Cerebellar nuclear complex (tissue), 1 donor: Measurements from ENCODE around the gene ITM2B.
"Not testable (repeated sequence)": the region's sequence is repeated elsewhere in the genome, so short reads cannot be mapped to it uniquely, and the experiment has no call there.

ENCODE experiments used
- DNase-seq, 2 experiments: peaks; one replicate each; lab custom pipeline; 2025; lab: John Stamatoyannopoulos, UW

ITM2B gene

DNA sequence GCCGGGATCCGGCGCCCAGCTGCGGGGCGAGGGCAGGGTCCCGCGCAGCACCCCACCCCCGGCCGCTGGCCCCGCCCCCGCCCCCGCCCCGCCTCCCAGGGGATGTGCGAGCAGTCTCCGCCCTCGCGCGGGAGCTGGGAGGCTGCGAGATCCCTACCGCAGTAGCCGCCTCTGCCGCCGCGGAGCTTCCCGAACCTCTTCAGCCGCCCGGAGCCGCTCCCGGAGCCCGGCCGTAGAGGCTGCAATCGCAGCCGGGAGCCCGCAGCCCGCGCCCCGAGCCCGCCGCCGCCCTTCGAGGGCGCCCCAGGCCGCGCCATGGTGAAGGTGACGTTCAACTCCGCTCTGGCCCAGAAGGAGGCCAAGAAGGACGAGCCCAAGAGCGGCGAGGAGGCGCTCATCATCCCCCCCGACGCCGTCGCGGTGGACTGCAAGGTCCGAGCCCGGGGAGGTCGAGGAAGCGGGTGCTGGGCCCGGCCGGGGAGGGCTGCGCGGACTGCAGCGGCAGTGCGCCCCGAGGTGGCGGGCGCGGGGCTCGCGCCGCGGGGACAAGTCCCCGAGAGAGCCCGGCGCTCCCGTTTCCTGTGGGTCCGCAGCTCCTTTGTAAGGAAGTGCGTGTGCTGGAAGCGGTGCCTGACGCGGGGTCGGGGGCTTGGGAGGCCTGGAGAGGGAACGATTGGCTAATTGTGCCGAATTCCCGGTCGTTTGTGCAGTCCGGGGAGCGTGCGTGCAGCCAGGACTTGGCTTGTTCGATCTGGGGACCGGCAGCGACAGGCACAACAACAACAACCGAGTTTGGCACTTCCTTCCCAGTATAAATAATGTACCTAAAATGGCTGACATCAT lies at the start of gene ITM2B:
Gene ITM2B (plus strand): TSS at position 161 of the 843 bp plus-strand sequence. CDS start 155 bp downstream, at position 316.
- DNase-seq, result no peak

DNA sequence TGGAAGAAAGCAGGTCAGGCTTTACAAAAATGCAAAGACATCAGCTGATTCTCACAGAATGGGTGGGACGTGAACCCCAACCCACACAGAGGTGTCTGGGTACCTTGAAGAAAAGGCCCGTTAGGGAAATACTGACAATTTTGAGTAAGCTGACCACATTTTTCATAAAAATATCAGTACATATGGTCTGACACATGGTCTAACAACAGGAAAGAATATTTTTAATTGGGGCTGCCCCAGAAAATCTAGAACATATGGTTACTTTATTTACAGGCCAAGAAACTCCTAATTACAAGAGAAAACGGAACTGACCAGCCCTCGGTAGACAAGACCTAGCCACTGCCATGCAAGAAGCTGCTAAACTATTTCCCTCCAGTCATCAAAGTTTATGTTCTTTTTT lies 48.7 kb upstream of the ITM2B start:
- DNase-seq, result peak; percentile 29 to 92

- no peak for DNase-seq
These were observed 48.0 kb upstream of the ITM2B start for GRCh38 chr13:48185018-48185417.

- DNase-seq, result no peak
These were observed 46.3 kb upstream of the ITM2B start for GRCh38 chr13:48186722-48187121.

GRCh38 chr13:48188131-48188530 lies 44.9 kb upstream of the ITM2B start:
- no peak for DNase-seq

DNA sequence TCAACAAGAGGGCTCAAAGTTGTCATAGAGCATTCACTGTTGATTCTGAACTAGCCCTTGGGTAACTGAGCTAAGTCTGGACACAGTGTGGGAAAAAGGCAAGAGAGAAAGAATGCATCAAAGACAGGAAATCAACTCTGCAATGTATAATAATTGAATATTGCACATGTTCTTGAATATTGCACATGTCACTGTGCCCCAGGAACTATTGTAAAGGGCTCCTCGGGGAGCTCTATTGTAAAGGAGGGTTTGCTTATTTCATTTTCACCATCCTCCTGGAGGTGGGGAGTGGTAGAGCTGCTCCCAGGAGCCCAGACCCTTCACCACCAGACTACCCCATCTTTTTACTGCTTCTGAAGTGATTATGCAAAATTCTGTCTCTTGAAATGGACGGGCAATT lies 44.4 kb upstream of the ITM2B start:
- DNase-seq, result no peak

GRCh38 chr13:48189171-48189570 lies 43.8 kb upstream of the ITM2B start:
- DNase-seq, result no peak

GRCh38 chr13:48192411-48192935 lies 40.5 kb upstream of the ITM2B start:
- DNase-seq, result peak; percentile 15 to 77

DNA sequence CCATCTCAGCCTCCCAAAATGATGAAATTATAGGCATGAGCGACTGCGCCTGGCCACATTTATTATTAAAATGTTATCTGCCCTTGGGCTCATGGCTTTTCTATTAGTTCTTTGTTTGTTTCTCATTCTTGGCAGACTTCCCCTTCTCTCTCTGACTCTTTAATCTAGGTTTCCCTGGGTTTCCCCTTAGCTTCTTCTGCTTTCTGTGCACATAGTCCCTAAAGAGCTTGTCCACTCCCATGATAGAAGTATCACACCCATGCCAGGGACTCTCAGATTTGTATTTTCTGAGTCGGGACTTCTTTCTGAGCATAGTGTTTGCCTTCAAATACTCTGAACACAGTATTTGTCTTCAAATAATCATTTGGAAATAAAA lies 38.6 kb upstream of the ITM2B start:
- DNase-seq, result no peak

- no peak for DNase-seq
These were observed 33.5 kb upstream of the ITM2B start for GRCh38 chr13:48199404-48199946.

GRCh38 chr13:48201044-48201443 lies 32.0 kb upstream of the ITM2B start:
- DNase-seq, result no peak

GRCh38 chr13:48207207-48207606 lies 25.8 kb upstream of the ITM2B start:
- not testable (repeated sequence) for DNase-seq

GRCh38 chr13:48210178-48210577 lies 22.8 kb upstream of the ITM2B start:
- no peak for DNase-seq

DNA sequence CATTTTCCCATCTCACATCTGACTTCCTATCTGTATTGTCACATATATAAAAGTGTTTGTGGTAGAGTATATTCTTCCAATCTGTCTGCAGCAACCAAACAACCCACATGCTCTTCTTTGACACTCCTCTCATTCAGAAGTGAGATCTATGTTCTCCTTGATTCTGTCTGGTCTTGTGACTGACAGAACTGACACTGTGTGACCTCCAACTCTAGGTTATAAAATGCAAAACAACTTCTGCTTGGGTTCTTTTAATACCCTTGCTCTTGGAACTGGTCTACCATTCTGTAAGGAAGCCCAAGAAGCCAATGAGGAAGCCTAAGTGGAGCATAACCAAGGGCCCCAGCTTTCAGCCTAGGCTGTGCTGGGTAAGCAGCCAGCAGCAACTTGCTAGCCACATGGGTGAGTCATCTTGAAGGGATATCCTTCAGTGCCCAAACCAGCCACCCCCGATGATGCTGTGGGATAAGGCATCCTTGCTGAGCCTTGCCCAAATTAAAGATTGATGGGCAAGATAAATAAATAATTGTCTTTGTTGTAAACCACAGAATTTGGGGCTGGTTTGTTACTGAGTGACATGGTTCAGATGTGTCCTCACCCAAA lies 18.4 kb upstream of the ITM2B start:
- DNase-seq, result no peak

GRCh38 chr13:48215511-48216203 lies 17.3 kb upstream of the ITM2B start:
- DNase-seq, result not testable (repeated sequence)

DNA sequence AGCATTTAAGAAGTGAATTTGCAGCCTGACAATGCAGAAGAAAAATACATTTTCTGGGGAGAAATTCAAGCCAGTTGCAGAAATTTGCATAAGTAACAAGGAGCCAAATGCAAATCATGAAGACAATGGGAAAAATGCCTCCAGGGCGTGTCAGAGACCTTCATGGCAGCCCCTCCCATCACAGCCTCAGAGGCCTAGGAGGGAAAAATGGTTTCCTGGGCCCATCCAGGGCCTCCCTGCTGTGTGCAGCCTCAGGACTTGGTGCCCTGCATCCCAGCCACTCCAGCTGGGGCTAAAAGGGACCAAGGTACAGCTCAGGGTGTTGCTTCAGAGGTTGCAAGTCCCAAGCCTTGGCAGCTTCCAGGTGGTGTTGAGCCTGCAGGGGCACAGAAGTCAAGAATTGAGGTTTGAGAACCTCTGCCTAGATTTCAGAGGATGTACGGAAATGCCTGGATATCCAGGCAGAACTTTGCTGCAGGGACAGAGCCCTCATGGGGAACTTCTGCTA lies 16.7 kb upstream of the ITM2B start:
- no peak for DNase-seq

GRCh38 chr13:48220592-48220980 lies 12.4 kb upstream of the ITM2B start:
- no peak for DNase-seq

GRCh38 chr13:48220981-48221685 lies 11.9 kb upstream of the ITM2B start:
- DNase-seq, result no peak

DNA sequence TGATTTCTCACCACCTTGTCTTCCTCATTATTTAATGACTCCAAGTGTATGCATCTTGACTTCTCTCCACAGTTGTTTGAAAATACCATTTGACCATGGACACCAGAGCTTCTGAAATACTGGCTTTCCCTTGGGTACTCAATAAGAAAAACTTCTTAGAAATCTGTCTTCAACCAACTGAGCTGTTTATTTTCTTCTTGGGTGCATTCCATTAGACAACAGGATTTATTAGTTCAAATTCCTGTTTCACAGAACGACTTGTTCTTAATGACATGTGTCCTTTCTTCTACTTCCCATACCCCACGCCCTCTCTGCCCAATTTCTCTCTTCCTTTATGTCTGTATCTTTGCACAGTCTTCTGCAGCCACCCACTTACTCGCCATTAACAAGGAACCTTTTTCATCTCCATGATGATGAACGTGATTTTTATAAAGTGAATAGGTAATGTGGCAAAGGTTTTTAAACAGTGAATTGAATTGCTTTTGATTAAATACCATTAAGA lies 11.3 kb upstream of the ITM2B start:
- DNase-seq, result no peak

DNA sequence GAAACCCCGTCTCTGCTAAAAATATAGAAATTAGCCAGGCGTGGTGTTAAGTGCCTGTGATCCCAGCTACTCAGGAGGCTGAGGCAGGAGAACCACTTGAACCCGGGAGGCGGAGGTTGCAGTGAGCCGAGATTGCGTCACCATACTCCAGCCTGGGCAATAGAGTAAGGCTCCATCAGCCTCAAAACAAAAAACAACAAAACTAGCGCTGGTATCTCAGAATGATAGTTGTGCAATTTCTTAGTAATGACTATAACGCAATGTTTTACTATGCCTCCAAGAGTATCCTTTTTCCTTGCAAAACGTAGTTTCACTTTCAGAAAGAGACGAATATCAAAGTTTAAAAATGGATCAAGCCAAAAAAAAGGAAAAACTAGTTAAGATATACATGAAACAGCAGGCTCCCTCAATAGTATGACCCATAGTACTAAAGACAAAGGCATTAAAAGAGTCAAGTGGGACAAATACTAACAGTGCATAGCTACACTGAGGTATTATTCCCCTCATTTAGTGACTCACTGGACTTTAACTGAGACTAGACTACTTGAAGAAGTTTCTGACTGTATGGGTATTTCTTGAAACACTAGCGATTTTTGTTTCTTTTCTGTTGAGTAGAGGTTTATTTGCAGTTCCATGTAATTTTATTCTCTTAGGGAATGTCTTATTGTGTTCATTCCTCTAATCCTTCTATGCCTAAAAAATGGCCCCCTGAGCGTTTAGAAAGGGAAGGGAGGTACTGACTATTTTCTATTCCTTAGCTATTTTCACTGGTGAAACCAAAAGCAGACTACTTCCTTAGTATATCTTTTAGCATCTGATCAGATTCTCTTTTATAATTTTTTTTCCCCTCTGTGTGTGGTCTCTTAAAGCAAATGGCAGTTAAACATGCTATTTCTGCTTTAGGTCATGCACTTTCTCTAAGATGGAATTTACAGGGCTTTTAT lies 10.4 kb upstream of the ITM2B start:
- no peak for DNase-seq
